Testis (tissue), 2 donors: ENCODE measurements around the gene PJA2.

Experiments used
- POLR2A ChIP-seq: fragments of 450-650 bp; IDR thresholded peaks from one replicate; pipeline ENCODE4 v1.6.1; 2017; ENCODE audit warnings: antibody characterized with exemption, mild to moderate bottlenecking, moderate library complexity
- TF ChIP-seq, protein P1 (sequence below), 3 experiments: fragments of 450-650 bp in 2 of 3; fragments of 200-600 bp in 1 of 3; sonication (generic) in 1 of 3; IDR thresholded peaks; one replicate each; pipeline ENCODE4 v1.5.1; 2016 to 2019; ENCODE audit warnings: antibody characterized with exemption in 3 of 3, mild to moderate bottlenecking in 2 of 3, moderate library complexity in 1 of 3

DNA sequence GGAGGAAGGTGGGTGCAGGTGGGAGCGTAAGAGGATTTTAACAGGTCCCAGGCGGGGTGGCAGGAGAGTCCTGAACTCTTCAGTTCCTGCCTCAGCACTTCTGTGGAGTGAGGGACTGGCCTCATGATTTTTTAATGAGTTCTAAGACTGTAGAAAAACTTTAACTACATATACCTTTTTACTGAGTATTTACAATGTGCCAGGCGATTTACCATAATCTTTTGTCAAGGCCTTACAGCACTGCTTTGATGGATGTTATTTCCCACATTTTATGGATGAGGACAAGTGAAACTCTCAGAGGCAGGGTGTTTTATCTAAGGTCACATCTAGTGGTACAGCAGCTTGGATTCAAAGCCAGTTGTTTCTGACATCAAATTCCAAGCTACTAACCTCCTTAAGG, 99.5 kb downstream of the PJA2 start:
- TF ChIP-seq, protein P1, sequence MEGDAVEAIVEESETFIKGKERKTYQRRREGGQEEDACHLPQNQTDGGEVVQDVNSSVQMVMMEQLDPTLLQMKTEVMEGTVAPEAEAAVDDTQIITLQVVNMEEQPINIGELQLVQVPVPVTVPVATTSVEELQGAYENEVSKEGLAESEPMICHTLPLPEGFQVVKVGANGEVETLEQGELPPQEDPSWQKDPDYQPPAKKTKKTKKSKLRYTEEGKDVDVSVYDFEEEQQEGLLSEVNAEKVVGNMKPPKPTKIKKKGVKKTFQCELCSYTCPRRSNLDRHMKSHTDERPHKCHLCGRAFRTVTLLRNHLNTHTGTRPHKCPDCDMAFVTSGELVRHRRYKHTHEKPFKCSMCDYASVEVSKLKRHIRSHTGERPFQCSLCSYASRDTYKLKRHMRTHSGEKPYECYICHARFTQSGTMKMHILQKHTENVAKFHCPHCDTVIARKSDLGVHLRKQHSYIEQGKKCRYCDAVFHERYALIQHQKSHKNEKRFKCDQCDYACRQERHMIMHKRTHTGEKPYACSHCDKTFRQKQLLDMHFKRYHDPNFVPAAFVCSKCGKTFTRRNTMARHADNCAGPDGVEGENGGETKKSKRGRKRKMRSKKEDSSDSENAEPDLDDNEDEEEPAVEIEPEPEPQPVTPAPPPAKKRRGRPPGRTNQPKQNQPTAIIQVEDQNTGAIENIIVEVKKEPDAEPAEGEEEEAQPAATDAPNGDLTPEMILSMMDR (IDR thresholded peaks at IDR 0.05), result no peak
- TF ChIP-seq POLR2A, result no peak
